ENCODE results near the gene PAGR1.
A peak's percentile ranks its signal among the peaks of the same experiment; 100 is the strongest.

DNA sequence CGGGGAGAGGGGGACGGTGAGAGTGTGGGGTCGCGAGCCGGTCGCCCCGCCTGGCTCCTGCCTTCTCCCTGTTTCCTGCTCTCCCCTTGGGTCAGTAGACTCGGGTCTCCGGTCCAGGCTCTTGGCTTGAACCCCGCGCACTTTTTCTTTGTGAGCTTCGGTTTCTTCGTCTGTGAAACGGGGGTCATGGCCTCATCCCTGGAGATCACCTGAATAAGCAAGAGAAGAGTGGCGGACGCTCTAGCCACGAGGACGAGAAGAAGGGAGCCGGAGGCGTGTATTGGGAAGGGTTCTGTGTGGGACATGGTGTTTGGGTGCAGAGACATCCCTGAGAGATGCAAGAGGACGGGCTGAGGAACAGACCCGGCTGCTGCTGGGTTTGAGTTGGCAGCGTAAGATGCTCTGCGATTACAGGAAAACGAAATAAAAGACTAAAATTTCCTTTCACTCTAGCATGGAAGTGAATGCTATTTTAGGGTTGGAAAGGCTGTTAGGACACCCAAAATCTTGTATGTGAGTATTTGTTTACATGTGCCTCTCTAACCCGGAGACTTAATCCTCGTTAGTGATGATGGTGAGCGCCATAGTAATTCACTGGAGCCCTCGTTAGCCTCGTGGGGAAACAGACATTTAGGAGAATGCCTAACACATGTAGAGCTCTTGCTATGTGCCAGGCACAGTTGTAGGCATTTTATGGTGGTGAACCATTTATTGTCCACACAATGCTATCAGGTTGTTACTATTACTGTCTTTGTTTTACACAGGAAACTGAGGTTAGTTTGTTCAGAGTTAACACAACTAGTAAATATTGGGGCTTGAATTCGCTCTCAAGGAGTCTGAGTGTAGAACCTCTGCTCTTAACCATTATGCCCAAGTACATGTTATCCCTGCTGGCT lies 24.8 kb upstream of the PAGR1 start:
- TF ChIP-seq KLF13 (CRISPR knock-in tag; IDR thresholded peaks at IDR 0.05): peak; percentile 10; the same call in 1 of the 2 replicates
- no peak for TF ChIP-seq ZNF280D (CRISPR knock-in tag; IDR thresholded peaks at IDR 0.05)
- no peak for TF ChIP-seq EED (CRISPR knock-in tag; IDR thresholded peaks at IDR 0.05)
- TF ChIP-seq ZBTB42 (CRISPR knock-in tag; IDR thresholded peaks at IDR 0.05): no peak

Measured in HepG2 (cell line).